NT2/D1 (cell line): Measurements from ENCODE around the gene CLIP2.
A peak's percentile ranks its signal among the peaks of the same experiment; 100 is the strongest.
"Not testable (repeated sequence)": the region's sequence is repeated elsewhere in the genome, so short reads cannot be mapped to it uniquely, and the experiment has no call there.

Experiments used
- DNase-seq: peaks from one replicate; pipeline ENCODE4 v3.0.0-alpha.2; 2011; ENCODE audit warnings: low read depth, low spot score
- H3K27me3 ChIP-seq: 2 replicates; pipeline ENCODE4 v1.6.0; 2011; ENCODE audit warnings: mild to moderate bottlenecking; ENCODE audit not compliant: insufficient read length, insufficient read depth
- H3K36me3 ChIP-seq: 2 replicates; pipeline ENCODE4 v1.6.1; 2011; ENCODE audit warnings: mild to moderate bottlenecking, low read length, mixed read lengths; ENCODE audit not compliant: insufficient read depth, insufficient read length
- H3K4me1 ChIP-seq: 2 replicates; pipeline ENCODE4 v1.5.1; 2011; ENCODE audit not compliant: insufficient read depth, insufficient read length
- H3K4me3 ChIP-seq: 2 replicates; pipeline ENCODE4 v1.5.1; 2011; ENCODE audit warnings: low read depth; ENCODE audit not compliant: insufficient read length
- H3K9ac ChIP-seq: 2 replicates; pipeline ENCODE4 v1.6.0; 2011; ENCODE audit warnings: low read depth; ENCODE audit not compliant: insufficient read length
- H3K9me3 ChIP-seq: 2 replicates; pipeline ENCODE4 v1.5.1; 2011; ENCODE audit warnings: mild to moderate bottlenecking, low read length; ENCODE audit not compliant: insufficient read depth
- SUZ12 ChIP-seq: IDR thresholded peaks from 2 replicates; pipeline ENCODE4 v1.6.1; 2011; ENCODE audit not compliant: insufficient read length, insufficient read depth; ENCODE audit errors: extremely low read depth
- YY1 ChIP-seq: IDR thresholded peaks from 2 replicates; pipeline ENCODE4 v1.6.1; 2011; ENCODE audit not compliant: insufficient read length, insufficient read depth
- ZNF274 ChIP-seq: IDR thresholded peaks from 2 replicates; pipeline ENCODE4 v1.6.1; 2011; ENCODE audit warnings: mild to moderate bottlenecking, low read depth, low read length

Gene CLIP2

GRCh38 chr7:74396993-74397392 lies 107.8 kb downstream of the CLIP2 start:
- Histone ChIP-seq H3K4me3 (no peak overlapping the region), H3K4me1 (no peaks in the 10 kb centered on the region), H3K9ac (no peak overlapping the region), H3K27me3 (no peaks in the 10 kb centered on the region), H3K36me3 (peaks cover 30% of the 10 kb centered on the region), H3K9me3 (no peaks in the 10 kb centered on the region)
- no peak for TF ChIP-seq SUZ12
- DNase-seq = no peak

- TF ChIP-seq YY1 (no peak), SUZ12 (no peak), ZNF274 (no peak)
- Histone ChIP-seq H3K4me3 (no peak overlapping the region), H3K27me3 (no peaks in the 10 kb centered on the region), H3K4me1 (no peaks in the 10 kb centered on the region), H3K36me3 (peaks cover 34% of the 10 kb centered on the region), H3K9me3 (no peaks in the 10 kb centered on the region), H3K9ac (no peak overlapping the region)
- DNase-seq = no peak
Observed at GRCh38 chr7:74398426-74398825, 109.2 kb downstream of the CLIP2 start.

- H3K9ac ChIP-seq = no peak overlapping the region
- TF ChIP-seq YY1 (no peak), ZNF274 (no peak)
- no peak overlapping the region for H3K4me3 ChIP-seq
- H3K9me3 ChIP-seq = no peaks in the 10 kb centered on the region
- DNase-seq = no peak
- H3K36me3 ChIP-seq = peaks cover 39% of the 10 kb centered on the region
- no peaks in the 10 kb centered on the region for H3K4me1 ChIP-seq
- H3K27me3 ChIP-seq = no peaks in the 10 kb centered on the region
Observed at GRCh38 chr7:74399006-74399405, 109.8 kb downstream of the CLIP2 start.

GRCh38 chr7:74400420-74401136 lies 111.4 kb downstream of the CLIP2 start:
- TF ChIP-seq SUZ12 (no peak), YY1 (no peak), ZNF274 (no peak)
- no peaks in the 10 kb centered on the region for H3K4me1 ChIP-seq
- no peak overlapping the region for H3K4me3 ChIP-seq
- peak overlapping the region; percentile 61 for H3K9ac ChIP-seq
- DNase-seq = no peak
- H3K36me3 ChIP-seq = peaks cover 48% of the 10 kb centered on the region
- H3K27me3 ChIP-seq = no peaks in the 10 kb centered on the region
- H3K9me3 ChIP-seq = no peaks in the 10 kb centered on the region

GRCh38 chr7:74401137-74401859 lies 112.1 kb downstream of the CLIP2 start:
- TF ChIP-seq SUZ12 (no peak), YY1 (no peak), ZNF274 (no peak)
- Histone ChIP-seq H3K4me3 (no peak overlapping the region), H3K36me3 (peaks cover 48% of the 10 kb centered on the region), H3K9ac (peak overlapping the region; percentile 61), H3K4me1 (no peaks in the 10 kb centered on the region), H3K27me3 (no peaks in the 10 kb centered on the region), H3K9me3 (no peaks in the 10 kb centered on the region)
- peak; percentile 71 for DNase-seq

GRCh38 chr7:74402668-74403067 lies 113.5 kb downstream of the CLIP2 start:
- peaks cover 39% of the 10 kb centered on the region for H3K36me3 ChIP-seq
- H3K4me3 ChIP-seq, H3K4me1 ChIP-seq, DNase-seq, H3K9me3 ChIP-seq, H3K27me3 ChIP-seq, H3K9ac ChIP-seq: not testable (repeated sequence)

GRCh38 chr7:74403521-74404387 lies 114.5 kb downstream of the CLIP2 start:
- DNase-seq = no peak
- no peak overlapping the region for H3K9ac ChIP-seq
- no peak overlapping the region for H3K4me3 ChIP-seq
- no peaks in the 10 kb centered on the region for H3K4me1 ChIP-seq
- no peaks in the 10 kb centered on the region for H3K27me3 ChIP-seq
- H3K36me3 ChIP-seq = peaks cover 39% of the 10 kb centered on the region
- TF ChIP-seq YY1 (no peak), ZNF274 (no peak), SUZ12 (no peak)
- H3K9me3 ChIP-seq = no peaks in the 10 kb centered on the region
